Activated CD4-positive, alpha-beta T cell treated with anti-CD3 and anti-CD28 coated beads, Interleukin-2, amount 10 ng/mL, durations not matched to agents 7 days and 5 days (primary cell): Measurements from ENCODE around the gene NOC4L. TPM values are rescaled to one million over a fixed set of nuclear protein-coding genes. Genes with fewer than 3 reads are reported as not detected.

Source experiments
- CTCF ChIA-PET: fragments of 350-600 bp; sonication (Branson Sonifier 250); formaldehyde crosslinking; loops from one replicate; lab custom pipeline; 2021; ENCODE audit warnings: antibody characterized with exemption; lab: Charles Lee
- POLR2A ChIA-PET: fragments of 350-600 bp; sonication (Branson Sonifier 250); formaldehyde crosslinking; loops from one replicate; lab custom pipeline; 2021; ENCODE audit warnings: antibody characterized with exemption; lab: Charles Lee
- DNase-seq: peaks from one replicate; pipeline ENCODE4 v3.0.0-alpha.2; 2020
- H3K27ac Mint-ChIP-seq: one replicate; pipeline ENCODE4 v1.8.0; 2021; ENCODE audit warnings: mild to moderate bottlenecking, moderate library complexity, mixed read lengths
- H3K27me3 Mint-ChIP-seq: one replicate; pipeline ENCODE4 v1.8.0; 2021; ENCODE audit warnings: mixed read lengths
- H3K36me3 Mint-ChIP-seq: one replicate; pipeline ENCODE4 v1.8.0; 2021; ENCODE audit warnings: low read depth, mixed read lengths
- H3K4me1 Mint-ChIP-seq: one replicate; pipeline ENCODE4 v1.8.0; 2021; ENCODE audit warnings: mixed read lengths
- H3K4me3 Mint-ChIP-seq: one replicate; pipeline ENCODE4 v1.8.0; 2021; ENCODE audit warnings: mild to moderate bottlenecking, moderate library complexity, mixed read lengths
- H3K9me3 Mint-ChIP-seq: one replicate; pipeline ENCODE4 v1.8.0; 2021; ENCODE audit warnings: mixed read lengths
- total RNA-seq, 2 experiments: library from RNA; stranded (reverse); gene quantifications; one replicate each; pipeline ENCODE4 v1.2.3, GENCODE V29; 2021

NOC4L gene
- total RNA-seq, 2 experiments from 2014 or later = 28.9 to 32.4 TPM

DNA sequence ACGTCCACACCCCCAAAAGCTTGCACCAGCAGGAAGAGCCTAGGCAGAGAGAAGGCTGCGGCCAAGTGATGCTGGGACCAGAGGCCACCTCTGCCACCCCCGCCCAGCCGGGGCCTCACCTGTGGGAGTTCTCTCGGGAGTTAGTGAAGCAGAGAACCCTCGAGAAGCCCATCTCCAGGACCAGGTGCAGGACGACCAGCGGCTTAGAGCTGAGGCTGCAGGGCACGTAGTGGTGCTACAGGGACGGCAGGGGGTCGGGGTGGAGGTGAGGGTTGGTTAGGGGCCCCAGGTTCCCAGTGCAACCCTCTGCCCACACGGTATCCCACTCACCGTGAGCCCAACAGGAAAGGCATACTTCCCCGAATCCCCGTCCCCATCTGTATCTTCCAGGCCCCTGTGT is 3.8 kb upstream of the NOC4L start:
- no peak overlapping the region for H3K27ac Mint-ChIP-seq
- H3K9me3 Mint-ChIP-seq = no peaks in the 10 kb centered on the region
- no peak overlapping the region for H3K4me3 Mint-ChIP-seq
- ChIA-PET CTCF (interaction anchor here (0.6 to 2.9 kb wide), 5 partner anchors 12 to 446 kb away, joined by 4 to 7 read pairs (median 5); no protein-coding TSS in a partner anchor), POLR2A (no interaction called here)
- peaks cover 8% of the 10 kb centered on the region for H3K36me3 Mint-ChIP-seq
- H3K27me3 Mint-ChIP-seq = no peaks in the 10 kb centered on the region
- peaks cover 21% of the 10 kb centered on the region for H3K4me1 Mint-ChIP-seq
- no peak for DNase-seq

DNA sequence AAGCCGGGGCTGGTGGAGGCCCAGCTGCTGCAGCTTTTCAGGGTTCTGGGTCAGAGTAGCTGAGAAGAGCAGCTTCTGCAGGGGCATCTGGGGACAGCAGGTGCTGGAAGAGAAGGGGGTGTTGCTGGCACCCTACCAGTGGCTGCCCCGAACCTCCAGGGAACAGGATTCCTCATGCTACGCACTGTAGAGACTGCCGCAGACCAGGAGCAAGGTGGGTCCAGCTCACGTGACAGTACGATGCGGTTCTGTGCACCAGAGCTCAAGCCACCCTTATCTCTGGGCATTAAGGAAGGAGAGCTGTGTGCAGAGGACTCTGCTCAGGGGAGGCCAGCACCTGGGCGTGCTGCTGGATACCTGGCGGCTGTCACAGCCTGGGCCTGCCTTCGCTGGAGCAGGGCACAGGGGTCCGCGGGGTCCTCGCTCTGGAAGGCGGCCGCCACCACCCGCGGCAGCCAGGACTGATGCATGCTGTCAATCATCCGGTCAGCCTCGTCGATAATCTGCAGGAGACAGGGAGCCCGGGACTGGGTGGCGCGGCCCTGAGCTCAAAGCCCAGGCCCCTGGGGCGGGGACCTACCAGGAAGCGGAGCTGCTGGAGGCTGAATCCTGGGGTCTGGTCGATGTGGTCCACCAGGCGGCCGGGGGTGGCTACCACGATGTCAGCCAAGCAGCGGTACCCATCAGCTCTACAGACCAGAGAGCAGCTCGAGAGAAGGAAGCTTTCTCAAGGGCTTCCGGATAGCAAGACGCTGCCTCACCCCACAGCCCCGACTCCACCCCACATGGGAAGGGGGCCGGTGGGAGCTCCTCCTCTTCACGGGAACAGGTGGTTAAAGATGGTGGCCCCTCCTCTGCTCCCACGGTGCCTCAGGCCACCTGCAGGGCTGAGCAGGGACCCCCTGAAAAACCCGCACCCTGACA is 3.1 kb upstream of the NOC4L start:
- Mint-ChIP-seq H3K27me3 (no peaks in the 10 kb centered on the region), H3K4me1 (peaks cover 28% of the 10 kb centered on the region), H3K4me3 (no peak overlapping the region), H3K27ac (no peak overlapping the region), H3K9me3 (no peaks in the 10 kb centered on the region), H3K36me3 (peaks cover 8% of the 10 kb centered on the region)
- POLR2A ChIA-PET = no interaction called here
- CTCF ChIA-PET = interaction anchor here (0.6 to 2.9 kb wide), 5 partner anchors 9 to 445 kb away, joined by 5 to 7 read pairs (median 6); no protein-coding TSS in a partner anchor
- DNase-seq = no peak

DNA sequence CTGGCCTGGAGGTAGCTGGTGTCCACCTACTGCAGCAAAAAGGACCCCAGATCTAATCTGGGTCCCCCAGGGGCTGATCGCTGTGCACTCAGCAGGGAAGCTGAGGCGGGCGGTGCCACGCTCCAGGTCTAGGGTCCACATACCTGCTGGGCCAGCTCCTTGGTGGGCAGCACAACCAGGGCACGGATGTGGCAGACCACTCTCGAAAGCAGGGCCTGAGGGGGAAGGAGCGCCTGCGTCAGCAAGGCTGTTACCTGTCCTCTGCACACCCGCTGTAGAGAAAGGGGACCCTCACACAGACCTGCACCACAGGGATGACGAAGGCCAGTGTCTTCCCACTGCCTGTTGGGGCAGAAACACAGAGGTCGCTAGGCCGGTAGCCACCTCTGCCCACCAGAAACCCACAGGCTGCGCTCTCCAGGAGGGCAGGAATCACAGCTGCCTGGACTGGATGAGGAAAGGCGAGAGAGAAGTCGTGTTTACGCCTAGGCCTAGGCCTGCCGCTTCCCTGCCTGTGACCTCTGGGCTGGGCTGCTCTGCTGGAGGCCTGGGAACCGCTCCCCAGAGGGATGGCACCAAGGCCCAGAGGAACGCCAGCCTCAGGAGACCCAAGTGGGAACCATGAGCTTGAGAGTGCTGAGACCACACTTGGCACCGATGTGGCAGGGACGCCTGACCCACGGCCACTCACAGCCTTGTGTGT is 2.1 kb upstream of the NOC4L start:
- Mint-ChIP-seq H3K4me3 (peak overlapping the region; percentile 78), H3K36me3 (peaks cover 8% of the 10 kb centered on the region), H3K27me3 (no peaks in the 10 kb centered on the region), H3K9me3 (no peaks in the 10 kb centered on the region), H3K4me1 (peaks cover 33% of the 10 kb centered on the region), H3K27ac (peak overlapping the region; percentile 89)
- DNase-seq = no peak
- ChIA-PET CTCF (interaction anchor here (0.6 to 2.7 kb wide), 2 partner anchors 10 to 94 kb away, joined by 3 to 7 read pairs; no protein-coding TSS in a partner anchor), POLR2A (no interaction called here)

DNA sequence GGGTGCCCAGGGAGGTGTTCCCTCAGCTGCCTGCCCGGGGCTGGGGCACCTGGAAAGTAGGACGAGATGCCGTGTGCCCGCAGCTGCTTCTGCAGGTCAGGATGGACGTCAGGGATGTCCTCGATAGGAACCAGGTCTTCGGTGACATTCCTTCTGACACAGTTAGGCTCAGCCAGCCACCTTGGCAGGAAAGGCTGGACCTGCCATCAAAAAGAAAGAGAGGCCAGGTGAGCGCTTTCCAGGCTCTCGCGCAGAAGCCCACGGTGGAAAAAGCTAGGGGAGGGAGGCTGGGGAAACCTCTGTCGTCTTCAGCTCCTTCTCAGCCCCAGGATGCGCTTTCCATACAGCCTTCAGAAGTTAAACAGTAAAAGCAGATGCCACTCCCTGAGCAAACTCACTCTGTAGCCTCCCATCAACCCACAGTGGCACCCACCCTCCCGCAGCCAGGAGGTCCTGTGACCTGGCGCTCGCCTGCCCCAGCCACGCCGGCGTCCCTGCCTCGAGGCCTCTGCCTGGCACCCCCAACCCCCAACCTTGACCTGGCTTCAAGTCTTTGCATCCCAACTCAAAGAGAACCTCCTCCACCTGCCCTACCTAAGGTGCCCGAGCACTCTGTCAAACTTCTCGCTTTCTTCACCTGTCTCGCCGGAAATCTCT is 1.4 kb upstream of the NOC4L start:
- ChIA-PET POLR2A (no interaction called here), CTCF (interaction anchor here (0.6 to 2.7 kb wide), 2 partner anchors 11 to 95 kb away, joined by 3 to 7 read pairs; no protein-coding TSS in a partner anchor)
- Mint-ChIP-seq H3K9me3 (no peaks in the 10 kb centered on the region), H3K36me3 (peaks cover 8% of the 10 kb centered on the region), H3K4me3 (peak overlapping the region; percentile 78), H3K4me1 (peaks cover 33% of the 10 kb centered on the region), H3K27me3 (no peaks in the 10 kb centered on the region), H3K27ac (peak overlapping the region; percentile 89)
- no peak for DNase-seq

DNA sequence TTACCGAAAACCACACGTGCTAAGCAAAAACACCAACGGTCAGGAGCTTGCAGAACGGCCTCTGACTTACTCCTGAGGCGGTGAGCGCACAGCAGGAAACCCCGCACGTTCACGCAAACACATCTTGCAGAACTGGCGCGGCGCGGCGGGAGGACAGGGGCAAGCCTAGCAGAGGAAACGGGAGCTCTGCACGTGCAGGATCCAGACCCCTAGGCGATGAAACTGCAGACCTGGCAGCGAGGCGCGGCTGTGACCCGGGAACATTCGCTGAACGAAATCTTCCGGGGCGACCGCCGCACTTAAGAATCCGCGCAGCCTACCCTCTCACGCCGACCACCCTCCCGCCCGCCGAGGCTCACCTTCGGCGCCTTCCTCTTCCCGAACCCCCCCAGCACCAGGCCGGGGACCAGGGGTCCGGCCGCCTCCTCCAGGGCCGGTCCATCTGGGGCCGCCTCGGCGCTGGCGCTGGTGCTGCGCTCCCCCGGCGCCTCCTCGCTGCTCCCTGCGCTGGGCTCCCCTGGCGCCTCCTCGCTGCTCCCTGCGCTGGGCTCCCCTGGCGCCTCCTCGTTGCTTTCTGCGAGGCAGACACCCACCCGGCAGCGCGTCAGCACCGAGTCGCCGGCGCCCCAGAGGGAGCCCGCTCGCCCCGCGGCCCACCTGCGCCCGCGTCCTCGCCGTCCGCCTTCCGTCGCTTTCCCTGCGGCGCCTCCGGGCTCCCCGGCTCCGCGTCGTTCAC is 753 bp upstream of the NOC4L start:
- DNase-seq = peak; percentile 39
- peak overlapping the region; percentile 89 for H3K27ac Mint-ChIP-seq
- peaks cover 10% of the 10 kb centered on the region for H3K36me3 Mint-ChIP-seq
- H3K27me3 Mint-ChIP-seq = no peaks in the 10 kb centered on the region
- POLR2A ChIA-PET = no interaction called here
- H3K9me3 Mint-ChIP-seq = no peaks in the 10 kb centered on the region
- CTCF ChIA-PET = interaction anchor here (2.7 kb wide), 1 partner anchor 12 kb away, joined by 7 read pairs; no protein-coding TSS in a partner anchor
- peak overlapping the region; percentile 78 for H3K4me3 Mint-ChIP-seq
- H3K4me1 Mint-ChIP-seq = peaks cover 33% of the 10 kb centered on the region

DNA sequence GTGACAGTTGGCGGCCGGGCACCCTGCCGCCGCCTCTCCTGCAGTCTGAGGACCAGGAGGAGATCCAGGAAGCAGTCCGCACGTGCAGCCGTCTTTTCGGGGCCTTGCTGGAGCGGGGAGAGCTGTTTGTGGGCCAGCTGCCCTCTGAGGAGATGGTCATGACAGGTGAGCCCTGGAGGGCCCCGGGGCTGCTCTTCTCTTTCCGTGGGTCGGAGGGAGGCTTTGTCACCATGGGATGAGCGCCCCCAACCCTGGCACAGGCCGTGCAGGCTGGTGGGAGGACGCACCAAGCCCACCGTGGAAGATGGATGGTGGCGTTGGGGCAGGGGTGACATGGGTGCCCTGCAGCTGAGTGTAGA is 532 bp downstream of the NOC4L start:
- no peaks in the 10 kb centered on the region for H3K9me3 Mint-ChIP-seq

DNA sequence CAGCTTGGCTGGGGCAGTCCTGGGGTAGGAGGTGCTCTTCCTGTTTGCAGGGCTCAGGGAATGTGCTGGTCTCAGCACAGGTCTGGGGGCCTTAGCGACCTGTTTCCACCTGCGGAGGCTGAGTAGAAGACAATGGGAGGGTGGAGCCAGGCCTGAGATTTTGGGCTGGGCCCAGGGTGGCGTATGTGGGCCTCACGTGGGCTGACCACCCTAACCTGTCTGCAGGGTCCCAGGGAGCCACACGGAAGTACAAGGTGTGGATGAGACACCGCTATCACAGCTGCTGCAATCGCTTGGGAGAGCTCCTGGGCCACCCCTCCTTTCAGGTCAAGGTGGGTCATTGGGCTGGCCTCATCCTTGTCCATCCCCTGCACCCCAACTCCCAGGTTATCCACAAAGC is 1.1 kb downstream of the NOC4L start:
- H3K36me3 Mint-ChIP-seq = peaks cover 5% of the 10 kb centered on the region
- POLR2A ChIA-PET = no interaction called here

More for the DNA sequence above, 532 bp downstream of the NOC4L start:
- CTCF ChIA-PET = interaction anchor here (0.7 to 1.0 kb wide), 2 partner anchors 9 to 417 kb away, joined by 3 read pairs; no protein-coding TSS in a partner anchor
- H3K4me1 Mint-ChIP-seq = peaks cover 33% of the 10 kb centered on the region
- H3K27ac Mint-ChIP-seq = peak overlapping the region; percentile 92
- H3K27me3 Mint-ChIP-seq = no peaks in the 10 kb centered on the region
- H3K4me3 Mint-ChIP-seq = peak overlapping the region; percentile 93
- DNase-seq = peak; percentile 26
- POLR2A ChIA-PET = no interaction called here
- H3K36me3 Mint-ChIP-seq = peaks cover 6% of the 10 kb centered on the region

DNA sequence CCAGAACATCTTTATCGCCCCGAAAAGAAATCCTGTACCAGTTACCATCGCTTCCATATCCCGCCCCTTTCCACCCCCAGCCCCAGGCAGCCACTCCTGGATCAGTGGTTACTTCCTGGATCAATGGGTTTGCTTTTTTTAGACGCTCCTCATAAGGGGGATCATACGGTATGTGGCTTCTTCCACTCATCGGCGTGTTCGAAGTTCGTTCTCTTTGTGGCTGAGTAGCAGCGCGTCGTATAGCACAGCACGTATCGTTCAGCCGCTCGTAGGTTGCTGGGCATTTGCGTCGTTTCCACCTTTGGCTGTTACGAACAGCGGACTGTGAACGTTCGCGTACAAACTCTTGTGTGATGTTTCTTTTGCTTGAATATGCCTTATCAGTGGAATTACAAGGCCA is 1.8 kb downstream of the NOC4L start:
- H3K27ac Mint-ChIP-seq = peak overlapping the region; percentile 92
- H3K4me3 Mint-ChIP-seq = peak overlapping the region; percentile 93
- POLR2A ChIA-PET = no interaction called here
- CTCF ChIA-PET = interaction anchor here (1.0 kb wide), 1 partner anchor 416 kb away, joined by 3 read pairs; no protein-coding TSS in a partner anchor
- no peaks in the 10 kb centered on the region for H3K27me3 Mint-ChIP-seq
- DNase-seq = no peak
- H3K9me3 Mint-ChIP-seq = no peaks in the 10 kb centered on the region
- peaks cover 5% of the 10 kb centered on the region for H3K36me3 Mint-ChIP-seq
- H3K4me1 Mint-ChIP-seq = peaks cover 33% of the 10 kb centered on the region

More for the DNA sequence above, 1.1 kb downstream of the NOC4L start:
- Mint-ChIP-seq H3K4me1 (peaks cover 33% of the 10 kb centered on the region), H3K9me3 (no peaks in the 10 kb centered on the region), H3K27ac (peak overlapping the region; percentile 92), H3K4me3 (peak overlapping the region; percentile 93), H3K27me3 (no peaks in the 10 kb centered on the region)
- no peak for DNase-seq
- CTCF ChIA-PET = interaction anchor here (0.7 to 1.0 kb wide), 2 partner anchors 8 to 416 kb away, joined by 3 read pairs; no protein-coding TSS in a partner anchor

DNA sequence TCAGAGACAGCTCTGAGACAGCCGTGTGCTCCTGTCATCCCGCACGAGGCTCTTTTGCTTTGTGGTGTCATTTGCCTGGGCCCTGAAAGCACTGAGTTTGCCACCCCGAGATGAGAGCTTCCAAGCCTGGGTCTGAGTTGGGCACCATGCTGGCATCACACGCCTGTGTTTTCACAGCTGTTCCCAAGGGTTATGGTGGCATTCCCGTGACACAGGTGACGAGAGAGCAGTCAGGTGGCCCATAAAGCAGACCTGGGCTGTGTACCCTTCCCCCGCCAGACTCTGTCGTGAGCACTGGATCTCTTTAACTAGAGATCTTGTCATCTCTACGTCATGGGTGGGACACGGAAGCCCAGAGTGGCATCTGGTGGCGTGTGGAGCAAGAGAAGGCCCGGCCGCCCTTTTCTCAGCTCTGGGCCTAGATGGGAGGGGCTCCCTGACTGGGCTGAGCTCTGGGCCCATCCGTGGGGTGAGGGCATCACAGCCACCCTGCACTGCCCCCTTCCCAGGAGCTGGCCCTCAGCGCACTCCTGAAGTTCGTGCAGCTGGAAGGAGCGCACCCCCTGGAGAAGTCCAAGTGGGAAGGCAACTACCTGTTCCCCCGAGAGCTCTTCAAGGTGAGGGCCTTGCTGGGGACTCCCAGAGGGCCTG is 2.6 kb downstream of the NOC4L start:
- CTCF ChIA-PET = interaction anchor here (0.9 kb wide), 1 partner anchor 42 kb away, joined by 3 read pairs; no protein-coding TSS in a partner anchor
- Mint-ChIP-seq H3K36me3 (peaks cover 5% of the 10 kb centered on the region), H3K4me1 (peaks cover 33% of the 10 kb centered on the region), H3K27ac (no peak overlapping the region), H3K27me3 (no peaks in the 10 kb centered on the region), H3K4me3 (no peak overlapping the region), H3K9me3 (no peaks in the 10 kb centered on the region)
- no peak for DNase-seq
- POLR2A ChIA-PET = no interaction called here

DNA sequence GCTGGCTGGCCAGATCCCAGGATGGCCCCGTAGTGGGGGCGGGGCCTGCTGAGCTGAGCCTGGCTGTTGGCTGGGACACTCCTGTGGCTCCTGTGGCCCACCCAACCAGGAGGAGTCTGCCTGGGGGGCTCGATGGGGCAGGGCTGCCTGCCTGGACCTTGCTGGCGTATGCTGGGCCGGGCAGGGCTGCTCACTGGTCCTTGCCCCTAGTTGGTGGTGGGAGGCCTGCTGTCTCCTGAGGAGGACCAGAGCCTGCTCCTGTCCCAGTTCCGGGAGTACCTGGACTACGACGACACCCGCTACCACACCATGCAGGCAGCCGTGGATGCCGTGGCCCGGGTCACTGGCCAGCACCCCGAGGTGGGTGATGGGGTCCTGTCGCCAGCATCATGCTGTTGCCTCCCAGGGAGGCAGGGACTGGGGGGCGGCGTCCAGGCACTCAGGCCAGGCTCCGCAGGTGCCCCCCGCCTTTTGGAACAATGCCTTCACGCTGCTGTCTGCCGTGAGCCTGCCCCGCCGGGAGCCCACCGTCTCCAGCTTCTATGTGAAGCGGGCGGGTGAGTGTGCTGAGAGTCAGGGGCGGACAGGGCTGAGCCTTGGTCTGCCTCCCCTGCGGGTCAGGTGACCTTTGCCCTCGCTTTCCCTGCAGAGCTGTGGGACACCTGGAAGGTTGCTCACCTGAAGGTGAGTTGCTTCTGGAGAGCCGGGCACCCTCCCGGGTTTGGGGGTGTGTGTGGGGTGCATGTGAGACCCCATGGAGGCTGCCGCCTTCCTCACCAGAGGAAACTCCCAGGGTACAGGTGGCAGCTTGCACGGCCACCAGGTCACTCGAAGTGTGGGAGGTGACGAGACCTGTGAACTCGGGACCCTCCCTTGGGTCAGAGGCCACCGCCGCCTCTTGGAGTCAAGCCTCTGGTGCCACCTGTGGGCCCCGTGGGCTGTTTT is 3.4 kb downstream of the NOC4L start:
- CTCF ChIA-PET = interaction anchor here (0.9 kb wide), 1 partner anchor 42 kb away, joined by 3 read pairs; no protein-coding TSS in a partner anchor
- peaks cover 5% of the 10 kb centered on the region for H3K36me3 Mint-ChIP-seq
- H3K27me3 Mint-ChIP-seq = no peaks in the 10 kb centered on the region
- POLR2A ChIA-PET = no interaction called here
- no peak overlapping the region for H3K27ac Mint-ChIP-seq
- H3K9me3 Mint-ChIP-seq = no peaks in the 10 kb centered on the region
- H3K4me3 Mint-ChIP-seq = no peak overlapping the region
- H3K4me1 Mint-ChIP-seq = peaks cover 29% of the 10 kb centered on the region
- no peak for DNase-seq
